ENCODE measurements around the gene LCLAT1. TPM values are rescaled to one million over a fixed set of nuclear protein-coding genes. Genes with fewer than 3 reads are reported as not detected.
A peak's percentile ranks its signal among the peaks of the same experiment; 100 is the strongest.

LCLAT1 gene
- polyA plus RNA-seq, 2 of the 4 experiments (the other 2 are of a cell fraction), result 19.5 to 71.0 TPM

DNA sequence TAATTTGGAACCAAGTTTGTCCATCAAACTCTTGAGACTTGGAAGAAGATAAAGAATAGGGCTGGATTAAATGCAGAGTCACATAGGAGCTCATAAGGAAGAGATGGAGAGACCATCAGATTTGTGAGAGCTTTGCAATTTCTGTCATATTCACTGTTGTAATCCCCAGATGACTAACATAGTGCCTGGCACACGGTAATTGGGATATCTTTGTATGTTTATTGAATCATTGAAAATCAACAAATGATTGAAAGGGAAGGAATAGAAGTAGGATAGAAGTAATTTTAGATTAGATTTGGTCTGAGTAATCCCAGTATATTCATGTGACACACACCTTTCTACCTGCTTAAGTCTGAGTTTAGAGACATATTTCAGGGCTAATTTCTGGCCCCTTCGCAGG lies 75.4 kb downstream of the LCLAT1 start:
- H3K9me3 ChIP-seq, result 0 out of 3 replicates have a peak, but pooled peaks cover 5% of the 10 kb centered on the region
- H3K4me3 ChIP-seq, result no peak overlapping the region
- WGBS (ENCODE audit: missing lambda C conversion rate), result 65% methylated on average over 2 of the region's 2 CpGs
- ATAC-seq, result peak in 1 of 2 experiments; percentile 48; a peak in 2 of 6 replicates
- peak; percentile 84 for FAIRE-seq
- TF ChIP-seq, protein P1, sequence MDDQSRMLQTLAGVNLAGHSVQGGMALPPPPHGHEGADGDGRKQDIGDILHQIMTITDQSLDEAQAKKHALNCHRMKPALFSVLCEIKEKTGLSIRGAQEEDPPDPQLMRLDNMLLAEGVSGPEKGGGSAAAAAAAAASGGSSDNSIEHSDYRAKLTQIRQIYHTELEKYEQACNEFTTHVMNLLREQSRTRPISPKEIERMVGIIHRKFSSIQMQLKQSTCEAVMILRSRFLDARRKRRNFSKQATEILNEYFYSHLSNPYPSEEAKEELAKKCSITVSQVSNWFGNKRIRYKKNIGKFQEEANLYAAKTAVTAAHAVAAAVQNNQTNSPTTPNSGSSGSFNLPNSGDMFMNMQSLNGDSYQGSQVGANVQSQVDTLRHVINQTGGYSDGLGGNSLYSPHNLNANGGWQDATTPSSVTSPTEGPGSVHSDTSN (IDR thresholded peaks at IDR 0.05), result no peak
- no peak for TF ChIP-seq EP300 (IDR thresholded peaks at IDR 0.05)
- no peak for TF ChIP-seq JUNB (IDR thresholded peaks at IDR 0.05)
- TF ChIP-seq, protein P2, sequence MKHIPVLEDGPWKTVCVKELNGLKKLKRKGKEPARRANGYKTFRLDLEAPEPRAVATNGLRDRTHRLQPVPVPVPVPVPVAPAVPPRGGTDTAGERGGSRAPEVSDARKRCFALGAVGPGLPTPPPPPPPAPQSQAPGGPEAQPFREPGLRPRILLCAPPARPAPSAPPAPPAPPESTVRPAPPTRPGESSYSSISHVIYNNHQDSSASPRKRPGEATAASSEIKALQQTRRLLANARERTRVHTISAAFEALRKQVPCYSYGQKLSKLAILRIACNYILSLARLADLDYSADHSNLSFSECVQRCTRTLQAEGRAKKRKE (CRISPR knock-in tag; IDR thresholded peaks at IDR 0.05; ENCODE audit: low read depth), result no peak
- TF ChIP-seq NPAS2 (CRISPR knock-in tag; IDR thresholded peaks at IDR 0.05; ENCODE audit: borderline replicate concordance), result no peak
- no peak for TF ChIP-seq ESRRA (IDR thresholded peaks at IDR 0.05; ENCODE audit: borderline replicate concordance, low read length)
- no peak for TF ChIP-seq SREBF2 (IDR thresholded peaks at IDR 0.05)
- TF ChIP-seq, protein P3, sequence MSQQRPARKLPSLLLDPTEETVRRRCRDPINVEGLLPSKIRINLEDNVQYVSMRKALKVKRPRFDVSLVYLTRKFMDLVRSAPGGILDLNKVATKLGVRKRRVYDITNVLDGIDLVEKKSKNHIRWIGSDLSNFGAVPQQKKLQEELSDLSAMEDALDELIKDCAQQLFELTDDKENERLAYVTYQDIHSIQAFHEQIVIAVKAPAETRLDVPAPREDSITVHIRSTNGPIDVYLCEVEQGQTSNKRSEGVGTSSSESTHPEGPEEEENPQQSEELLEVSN (IDR thresholded peaks at IDR 0.05; ENCODE audit: borderline replicate concordance, low read depth), result no peak
- no peak for TF ChIP-seq KDM5A (IDR thresholded peaks at IDR 0.05)
- TF ChIP-seq HOXB13 (CRISPR knock-in tag; IDR thresholded peaks at IDR 0.05; ENCODE audit: low read depth), result no peak
- TF ChIP-seq FOXS1 (CRISPR knock-in tag; IDR thresholded peaks at IDR 0.05), result no peak
- no peak for TF ChIP-seq SMC3 (IDR thresholded peaks at IDR 0.05)
- TF ChIP-seq HOXA7 (CRISPR knock-in tag; IDR thresholded peaks at IDR 0.05), result no peak
- TF ChIP-seq ZC3H11A (IDR thresholded peaks at IDR 0.05), result no peak
- TF ChIP-seq POLR2A (IDR thresholded peaks at IDR 0.05; ENCODE audit: low read length), result no peak
- TF ChIP-seq RFX5 (IDR thresholded peaks at IDR 0.05), result no peak
- H3K27ac ChIP-seq, result no peak overlapping the region
- ChIA-PET POLR2A (no interaction called here), CTCF (interaction anchor here (0.6 to 1.0 kb wide), 3 partner anchors 14 to 221 kb away, joined by 3 read pairs; no protein-coding TSS in a partner anchor)
- peaks cover 4% of the 10 kb centered on the region; the same call in 2 of the 3 replicates for H3K4me1 ChIP-seq
- no peak for DNase-seq (ENCODE audit: low read depth in 1 of 2, low spot score in 1 of 2)
- H3K4me2 ChIP-seq, result no peak overlapping the region

DNA sequence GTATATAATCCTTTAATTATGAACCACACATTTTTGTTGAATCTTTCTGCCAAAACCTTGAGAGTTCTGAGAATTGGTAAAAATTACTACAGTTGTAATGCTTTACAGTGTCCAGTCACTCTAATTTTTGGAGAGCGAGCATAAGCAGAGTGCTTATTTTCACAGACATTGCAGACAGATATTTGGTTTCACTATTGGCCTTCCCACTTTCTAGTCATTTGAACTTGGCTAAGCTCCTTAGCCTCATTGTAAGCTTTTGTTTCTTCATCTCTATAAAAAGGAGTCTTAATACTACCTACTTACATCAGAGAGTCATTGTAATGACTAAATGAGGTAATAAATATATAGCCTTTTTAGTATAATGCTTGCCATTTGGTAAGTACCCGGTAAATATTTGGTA lies 80.4 kb downstream of the LCLAT1 start:
- ATAC-seq, result no peak
- no peak overlapping the region for H3K4me2 ChIP-seq
- FAIRE-seq, result no peak
- ChIA-PET CTCF (no interaction called here), POLR2A (no interaction called here)
- 93% methylated on average over 2 of the region's 2 CpGs for WGBS (ENCODE audit: missing lambda C conversion rate)
- no peak overlapping the region for H3K27ac ChIP-seq
- H3K4me1 ChIP-seq, result peaks cover 12% of the 10 kb centered on the region; the same call in 2 of the 3 replicates
- no peak overlapping the region for H3K4me3 ChIP-seq
- no peak for DNase-seq (ENCODE audit: low read depth in 1 of 2, low spot score in 1 of 2)
- H3K9me3 ChIP-seq, result no peaks in the 10 kb centered on the region
- TF ChIP-seq, protein P4, sequence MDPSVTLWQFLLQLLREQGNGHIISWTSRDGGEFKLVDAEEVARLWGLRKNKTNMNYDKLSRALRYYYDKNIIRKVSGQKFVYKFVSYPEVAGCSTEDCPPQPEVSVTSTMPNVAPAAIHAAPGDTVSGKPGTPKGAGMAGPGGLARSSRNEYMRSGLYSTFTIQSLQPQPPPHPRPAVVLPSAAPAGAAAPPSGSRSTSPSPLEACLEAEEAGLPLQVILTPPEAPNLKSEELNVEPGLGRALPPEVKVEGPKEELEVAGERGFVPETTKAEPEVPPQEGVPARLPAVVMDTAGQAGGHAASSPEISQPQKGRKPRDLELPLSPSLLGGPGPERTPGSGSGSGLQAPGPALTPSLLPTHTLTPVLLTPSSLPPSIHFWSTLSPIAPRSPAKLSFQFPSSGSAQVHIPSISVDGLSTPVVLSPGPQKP (IDR thresholded peaks at IDR 0.05; ENCODE audit: low read depth, low read length), result no peak
- TF ChIP-seq, protein P3 (IDR thresholded peaks at IDR 0.05; ENCODE audit: borderline replicate concordance, low read depth), result no peak
- TF ChIP-seq, protein P5, sequence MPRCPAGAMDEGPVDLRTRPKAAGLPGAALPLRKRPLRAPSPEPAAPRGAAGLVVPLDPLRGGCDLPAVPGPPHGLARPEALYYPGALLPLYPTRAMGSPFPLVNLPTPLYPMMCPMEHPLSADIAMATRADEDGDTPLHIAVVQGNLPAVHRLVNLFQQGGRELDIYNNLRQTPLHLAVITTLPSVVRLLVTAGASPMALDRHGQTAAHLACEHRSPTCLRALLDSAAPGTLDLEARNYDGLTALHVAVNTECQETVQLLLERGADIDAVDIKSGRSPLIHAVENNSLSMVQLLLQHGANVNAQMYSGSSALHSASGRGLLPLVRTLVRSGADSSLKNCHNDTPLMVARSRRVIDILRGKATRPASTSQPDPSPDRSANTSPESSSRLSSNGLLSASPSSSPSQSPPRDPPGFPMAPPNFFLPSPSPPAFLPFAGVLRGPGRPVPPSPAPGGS (IDR thresholded peaks at IDR 0.05), result no peak
- TF ChIP-seq JUN (IDR thresholded peaks at IDR 0.05) (no peak), ZC3H11A (IDR thresholded peaks at IDR 0.05) (no peak), SREBF2 (IDR thresholded peaks at IDR 0.05) (no peak), KDM5A (IDR thresholded peaks at IDR 0.05) (no peak), RCOR1 (IDR thresholded peaks at IDR 0.05; ENCODE audit: low read depth, low read length) (no peak), JUNB (IDR thresholded peaks at IDR 0.05) (no peak), SMC3 (IDR thresholded peaks at IDR 0.05) (no peak), MAZ (IDR thresholded peaks at IDR 0.05; ENCODE audit: borderline replicate concordance, low read depth, low read length) (no peak)
- TF ChIP-seq, protein P6, sequence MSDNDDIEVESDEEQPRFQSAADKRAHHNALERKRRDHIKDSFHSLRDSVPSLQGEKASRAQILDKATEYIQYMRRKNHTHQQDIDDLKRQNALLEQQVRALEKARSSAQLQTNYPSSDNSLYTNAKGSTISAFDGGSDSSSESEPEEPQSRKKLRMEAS (IDR thresholded peaks at IDR 0.05), result no peak
- TF ChIP-seq, protein P7, sequence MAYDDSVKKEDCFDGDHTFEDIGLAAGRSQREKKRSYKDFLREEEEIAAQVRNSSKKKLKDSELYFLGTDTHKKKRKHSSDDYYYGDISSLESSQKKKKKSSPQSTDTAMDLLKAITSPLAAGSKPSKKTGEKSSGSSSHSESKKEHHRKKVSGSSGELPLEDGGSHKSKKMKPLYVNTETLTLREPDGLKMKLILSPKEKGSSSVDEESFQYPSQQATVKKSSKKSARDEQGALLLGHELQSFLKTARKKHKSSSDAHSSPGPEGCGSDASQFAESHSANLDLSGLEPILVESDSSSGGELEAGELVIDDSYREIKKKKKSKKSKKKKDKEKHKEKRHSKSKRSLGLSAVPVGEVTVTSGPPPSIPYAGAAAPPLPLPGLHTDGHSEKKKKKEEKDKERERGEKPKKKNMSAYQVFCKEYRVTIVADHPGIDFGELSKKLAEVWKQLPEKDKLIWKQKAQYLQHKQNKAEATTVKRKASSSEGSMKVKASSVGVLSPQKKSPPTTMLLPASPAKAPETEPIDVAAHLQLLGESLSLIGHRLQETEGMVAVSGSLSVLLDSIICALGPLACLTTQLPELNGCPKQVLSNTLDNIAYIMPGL (CRISPR knock-in tag; IDR thresholded peaks at IDR 0.05; ENCODE audit: borderline replicate concordance), result no peak
- TF ChIP-seq, protein P8, sequence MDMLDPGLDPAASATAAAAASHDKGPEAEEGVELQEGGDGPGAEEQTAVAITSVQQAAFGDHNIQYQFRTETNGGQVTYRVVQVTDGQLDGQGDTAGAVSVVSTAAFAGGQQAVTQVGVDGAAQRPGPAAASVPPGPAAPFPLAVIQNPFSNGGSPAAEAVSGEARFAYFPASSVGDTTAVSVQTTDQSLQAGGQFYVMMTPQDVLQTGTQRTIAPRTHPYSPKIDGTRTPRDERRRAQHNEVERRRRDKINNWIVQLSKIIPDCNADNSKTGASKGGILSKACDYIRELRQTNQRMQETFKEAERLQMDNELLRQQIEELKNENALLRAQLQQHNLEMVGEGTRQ (IDR thresholded peaks at IDR 0.05), result no peak
